ENCODE data around the gene CCDC33.

The CCDC33 gene

DNA sequence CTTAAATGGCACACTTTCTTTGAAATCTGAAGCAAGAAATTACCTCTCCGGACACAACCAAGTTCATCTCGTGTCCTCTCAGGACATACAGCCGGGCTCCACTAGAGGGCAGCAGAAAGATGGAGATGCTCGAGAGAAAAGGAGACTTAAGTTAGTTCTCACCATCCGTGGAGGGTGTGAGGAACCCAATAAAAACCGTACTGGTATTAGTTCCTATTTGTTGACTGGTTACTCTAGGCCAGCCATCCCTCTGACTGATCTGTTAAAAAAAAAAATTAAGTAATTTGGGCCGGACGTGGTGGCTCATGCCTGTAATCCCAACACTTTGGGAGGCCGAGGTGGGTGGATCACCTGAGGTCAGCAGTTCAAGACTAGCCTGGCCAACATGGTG is 139.2 kb downstream of the CCDC33 start:
- Histone ChIP-seq H3K27ac (ENCODE audit: low read length) (no peak overlapping the region), H3K9ac (ENCODE audit: low read depth, low read length) (no peak overlapping the region), H3K36me3 (ENCODE audit: insufficient read depth, low read depth, low read length) (no peaks in the 10 kb centered on the region), H3K9me3 (ENCODE audit: insufficient read depth, low read depth, low read length) (no peaks in the 10 kb centered on the region), H3K4me3 (ENCODE audit: low read length) (peak overlapping the region; percentile 77; the same call in 1 of the 2 replicates), H3K4me1 (ENCODE audit: insufficient read depth, low read length) (peaks cover 5% of the 10 kb centered on the region; the same call in 1 of the 2 replicates), H3K27me3 (ENCODE audit: insufficient read depth, low read length) (peaks cover 13% of the 10 kb centered on the region)

GRCh38 chr15:74376226-74376625 is 140.1 kb downstream of the CCDC33 start:
- Histone ChIP-seq H3K9me3 (ENCODE audit: insufficient read depth, low read depth, low read length) (no peaks in the 10 kb centered on the region), H3K36me3 (ENCODE audit: insufficient read depth, low read depth, low read length) (no peaks in the 10 kb centered on the region), H3K9ac (ENCODE audit: low read depth, low read length) (no peak overlapping the region)

GRCh38 chr15:74376825-74377581 is 140.9 kb downstream of the CCDC33 start:
- Histone ChIP-seq H3K4me3 (ENCODE audit: low read length) (no peak overlapping the region), H3K27ac (ENCODE audit: low read length) (no peak overlapping the region), H3K36me3 (ENCODE audit: insufficient read depth, low read depth, low read length) (no peaks in the 10 kb centered on the region)

More at GRCh38 chr15:74376226-74376625, 140.1 kb downstream of the CCDC33 start:
- H3K4me1 ChIP-seq (ENCODE audit: insufficient read depth, low read length) = peaks cover 5% of the 10 kb centered on the region; the same call in 1 of the 2 replicates
- H3K4me3 ChIP-seq (ENCODE audit: low read length) = no peak overlapping the region
- no peak overlapping the region for H3K27ac ChIP-seq (ENCODE audit: low read length)
- H3K27me3 ChIP-seq (ENCODE audit: insufficient read depth, low read length) = peaks cover 13% of the 10 kb centered on the region; the same call in 1 of the 2 replicates

GRCh38 chr15:74377831-74378766 is 142.0 kb downstream of the CCDC33 start:
- no peaks in the 10 kb centered on the region for H3K9me3 ChIP-seq (ENCODE audit: insufficient read depth, low read depth, low read length)
- H3K4me3 ChIP-seq (ENCODE audit: low read length) = no peak overlapping the region
- no peaks in the 10 kb centered on the region for H3K36me3 ChIP-seq (ENCODE audit: insufficient read depth, low read depth, low read length)
- H3K4me1 ChIP-seq (ENCODE audit: insufficient read depth, low read length) = peaks cover 5% of the 10 kb centered on the region; the same call in 1 of the 2 replicates
- no peak overlapping the region for H3K27ac ChIP-seq (ENCODE audit: low read length)
- peaks cover 11% of the 10 kb centered on the region; the same call in 1 of the 2 replicates for H3K27me3 ChIP-seq (ENCODE audit: insufficient read depth, low read length)
- no peak overlapping the region for H3K9ac ChIP-seq (ENCODE audit: low read depth, low read length)

More at GRCh38 chr15:74376825-74377581, 140.9 kb downstream of the CCDC33 start:
- Histone ChIP-seq H3K9me3 (ENCODE audit: insufficient read depth, low read depth, low read length) (no peaks in the 10 kb centered on the region), H3K27me3 (ENCODE audit: insufficient read depth, low read length) (peaks cover 13% of the 10 kb centered on the region; the same call in 1 of the 2 replicates), H3K4me1 (ENCODE audit: insufficient read depth, low read length) (peaks cover 5% of the 10 kb centered on the region; the same call in 1 of the 2 replicates), H3K9ac (ENCODE audit: low read depth, low read length) (no peak overlapping the region)

DNA sequence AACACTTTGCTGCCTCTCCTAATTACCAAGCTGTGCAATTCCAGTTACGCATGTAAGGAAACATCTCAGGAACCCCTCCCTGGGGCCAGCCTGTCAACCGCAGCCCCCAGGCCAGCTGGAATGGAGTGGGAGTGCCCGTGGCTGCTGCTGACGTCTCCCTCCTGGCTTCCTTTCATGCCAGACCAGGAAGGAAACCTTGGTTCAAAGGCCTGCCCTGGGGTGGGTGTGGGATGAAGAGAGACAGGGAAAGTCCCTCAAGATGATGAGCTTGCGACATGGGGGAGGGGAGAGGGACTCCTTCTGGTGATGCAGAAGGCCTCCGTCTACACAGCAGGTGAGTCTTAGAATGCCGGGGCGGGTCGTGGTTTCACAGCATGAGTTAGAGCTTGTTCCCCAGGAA is 142.7 kb downstream of the CCDC33 start:
- no peak overlapping the region for H3K27ac ChIP-seq (ENCODE audit: low read length)
- H3K4me3 ChIP-seq (ENCODE audit: low read length) = no peak overlapping the region
- no peaks in the 10 kb centered on the region for H3K36me3 ChIP-seq (ENCODE audit: insufficient read depth, low read depth, low read length)
- H3K27me3 ChIP-seq (ENCODE audit: insufficient read depth, low read length) = peaks cover 5% of the 10 kb centered on the region; the same call in 1 of the 2 replicates
- H3K9me3 ChIP-seq (ENCODE audit: insufficient read depth, low read depth, low read length) = no peaks in the 10 kb centered on the region
- peaks cover 5% of the 10 kb centered on the region; the same call in 1 of the 2 replicates for H3K4me1 ChIP-seq (ENCODE audit: insufficient read depth, low read length)
- no peak overlapping the region for H3K9ac ChIP-seq (ENCODE audit: low read depth, low read length)

DNA sequence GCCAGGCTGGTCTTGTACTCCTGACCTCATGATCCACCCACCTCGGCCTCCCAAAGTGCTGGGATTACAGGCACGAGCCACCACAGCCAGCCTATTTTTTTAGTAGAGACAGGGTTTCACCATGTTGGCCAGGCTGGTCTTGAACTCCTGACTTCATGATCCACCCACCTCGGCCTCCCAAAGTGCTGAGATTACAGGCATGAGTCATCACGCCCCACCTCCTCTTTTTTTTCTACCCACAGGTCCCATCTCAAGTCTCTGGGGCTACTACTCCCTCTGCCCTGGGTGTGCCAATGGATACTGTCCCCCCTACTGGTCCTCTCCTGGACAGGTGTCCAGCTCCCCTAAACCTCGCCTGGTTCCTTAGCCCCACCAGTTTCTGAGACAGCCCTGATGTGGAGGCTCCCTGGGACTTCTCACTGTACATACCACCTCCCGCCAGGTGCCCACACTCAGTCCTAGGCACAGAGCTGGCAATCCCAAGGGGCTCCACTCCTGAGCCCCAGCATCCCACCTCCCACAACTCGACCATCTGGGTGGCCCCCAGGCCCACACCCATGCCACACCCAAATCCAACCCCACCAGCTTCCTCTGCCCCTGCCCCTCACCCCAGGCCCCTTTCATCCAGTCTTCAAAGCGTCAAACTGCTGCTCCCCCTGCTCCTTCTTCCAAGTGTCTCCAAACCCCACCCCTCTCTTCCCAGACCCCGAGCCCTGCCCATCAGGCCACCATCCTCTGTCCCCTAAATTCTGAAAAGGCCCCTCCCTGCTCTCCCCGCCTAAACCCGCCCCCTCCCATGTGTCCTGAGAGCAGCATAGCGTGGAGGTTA is 144.4 kb downstream of the CCDC33 start:
- Histone ChIP-seq H3K9ac (ENCODE audit: low read depth, low read length) (no peak overlapping the region), H3K4me3 (ENCODE audit: low read length) (no peak overlapping the region), H3K27me3 (ENCODE audit: insufficient read depth, low read length) (no peaks in the 10 kb centered on the region), H3K9me3 (ENCODE audit: insufficient read depth, low read depth, low read length) (no peaks in the 10 kb centered on the region), H3K4me1 (ENCODE audit: insufficient read depth, low read length) (0 out of 2 replicates have a peak, but pooled peaks cover 5% of the 10 kb centered on the region), H3K27ac (ENCODE audit: low read length) (no peak overlapping the region), H3K36me3 (ENCODE audit: insufficient read depth, low read depth, low read length) (no peaks in the 10 kb centered on the region)

DNA sequence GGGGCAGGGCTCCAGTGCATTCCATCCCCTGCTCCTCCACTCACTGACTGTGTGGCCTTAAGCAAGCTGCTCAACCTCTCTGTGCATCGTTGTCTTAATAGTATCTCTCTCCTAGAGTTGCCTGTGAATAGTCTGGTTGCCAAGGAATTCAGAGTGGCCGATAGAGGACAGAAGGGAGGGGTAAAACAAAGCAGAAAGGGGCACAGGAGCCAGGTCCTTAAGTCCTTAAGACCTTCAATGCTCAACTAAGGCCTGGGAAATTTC is 145.0 kb downstream of the CCDC33 start:
- Histone ChIP-seq H3K4me1 (ENCODE audit: insufficient read depth, low read length) (peaks cover 8% of the 10 kb centered on the region; the same call in 1 of the 2 replicates), H3K36me3 (ENCODE audit: insufficient read depth, low read depth, low read length) (no peaks in the 10 kb centered on the region), H3K9me3 (ENCODE audit: insufficient read depth, low read depth, low read length) (no peaks in the 10 kb centered on the region)

DNA sequence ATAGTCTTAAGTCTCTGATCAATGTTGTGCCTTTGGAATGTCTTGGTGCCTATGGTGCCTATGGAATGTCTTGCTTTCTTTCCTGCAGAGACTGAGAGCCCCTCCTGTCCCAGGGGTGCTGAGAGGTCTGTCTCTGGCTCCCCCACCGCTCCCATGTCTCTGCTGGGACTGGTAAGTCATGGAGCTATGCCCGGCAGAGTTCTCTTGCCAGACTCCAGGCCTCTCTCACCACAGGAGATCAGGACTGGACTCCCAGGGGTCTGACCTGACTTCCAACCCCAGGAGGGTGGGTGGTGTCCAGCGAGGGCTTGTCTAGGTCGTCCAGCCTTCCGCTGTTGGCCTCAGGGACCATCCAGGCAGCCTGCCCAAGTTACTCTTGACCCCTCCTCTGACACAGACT is 145.4 kb downstream of the CCDC33 start:
- no peak overlapping the region for H3K4me3 ChIP-seq (ENCODE audit: low read length)
- no peak overlapping the region for H3K9ac ChIP-seq (ENCODE audit: low read depth, low read length)
- peaks cover 8% of the 10 kb centered on the region; the same call in 1 of the 2 replicates for H3K4me1 ChIP-seq (ENCODE audit: insufficient read depth, low read length)
- H3K36me3 ChIP-seq (ENCODE audit: insufficient read depth, low read depth, low read length) = no peaks in the 10 kb centered on the region
- H3K9me3 ChIP-seq (ENCODE audit: insufficient read depth, low read depth, low read length) = no peaks in the 10 kb centered on the region
- H3K27ac ChIP-seq (ENCODE audit: low read length) = no peak overlapping the region
- H3K27me3 ChIP-seq (ENCODE audit: insufficient read depth, low read length) = no peaks in the 10 kb centered on the region

More for the DNA sequence above, 145.0 kb downstream of the CCDC33 start:
- Histone ChIP-seq H3K27me3 (ENCODE audit: insufficient read depth, low read length) (no peaks in the 10 kb centered on the region), H3K9ac (ENCODE audit: low read depth, low read length) (no peak overlapping the region), H3K27ac (ENCODE audit: low read length) (no peak overlapping the region), H3K4me3 (ENCODE audit: low read length) (no peak overlapping the region)

GRCh38 chr15:74382004-74382816 is 146.1 kb downstream of the CCDC33 start:
- H3K4me1 ChIP-seq (ENCODE audit: insufficient read depth, low read length) = peaks cover 8% of the 10 kb centered on the region; the same call in 1 of the 2 replicates

GRCh38 chr15:74383286-74383685 is 147.2 kb downstream of the CCDC33 start:
- Histone ChIP-seq H3K9ac (ENCODE audit: low read depth, low read length) (no peak overlapping the region), H3K36me3 (ENCODE audit: insufficient read depth, low read depth, low read length) (no peaks in the 10 kb centered on the region), H3K9me3 (ENCODE audit: insufficient read depth, low read depth, low read length) (no peaks in the 10 kb centered on the region), H3K27me3 (ENCODE audit: insufficient read depth, low read length) (no peaks in the 10 kb centered on the region), H3K4me3 (ENCODE audit: low read length) (no peak overlapping the region), H3K4me1 (ENCODE audit: insufficient read depth, low read length) (peaks cover 8% of the 10 kb centered on the region; the same call in 1 of the 2 replicates), H3K27ac (ENCODE audit: low read length) (no peak overlapping the region)

More at GRCh38 chr15:74382004-74382816, 146.1 kb downstream of the CCDC33 start:
- H3K4me3 ChIP-seq (ENCODE audit: low read length) = no peak overlapping the region
- H3K27ac ChIP-seq (ENCODE audit: low read length) = no peak overlapping the region
- H3K9ac ChIP-seq (ENCODE audit: low read depth, low read length) = no peak overlapping the region
- no peaks in the 10 kb centered on the region for H3K27me3 ChIP-seq (ENCODE audit: insufficient read depth, low read length)
- no peaks in the 10 kb centered on the region for H3K9me3 ChIP-seq (ENCODE audit: insufficient read depth, low read depth, low read length)
- H3K36me3 ChIP-seq (ENCODE audit: insufficient read depth, low read depth, low read length) = no peaks in the 10 kb centered on the region

Data from iPS-20b (cell line).